ENCODE measurements around the gene PHACTR2.

- TF ChIP-seq CTCF (IDR thresholded peaks at IDR 0.05) (no peak), POLR2A (IDR thresholded peaks at IDR 0.05) (no peak), EP300 (IDR thresholded peaks at IDR 0.05) (no peak)
Measured at GRCh38 chr6:143806282-143807102, 128.7 kb downstream of the PHACTR2 start.

Data from gastroesophageal sphincter (tissue), 3 donors.